Vagina (tissue), 2 donors: ENCODE data around the gene COL28A1. TPM values are rescaled to one million over a fixed set of nuclear protein-coding genes. Genes with fewer than 3 reads are reported as not detected.

Experiments
- DNase-seq, 2 donors: peaks; one replicate each; pipeline ENCODE4 v3.0.0-alpha.2; 2017; ENCODE audit errors: extremely low spot score in 2 of 2
- H3K27ac ChIP-seq: fragments of 200-600 bp; sonication (generic); one replicate; pipeline ENCODE4 v1.5.1; 2019
- H3K27me3 ChIP-seq: fragments of 200-600 bp; sonication (generic); one replicate; pipeline ENCODE4 v1.5.1; 2019
- H3K36me3 ChIP-seq, 2 donors: fragments of 200-600 bp; sonication (generic); one replicate each; pipeline ENCODE4 v1.5.1; 2017 to 2019
- H3K4me1 ChIP-seq: fragments of 200-600 bp; sonication (generic); one replicate; pipeline ENCODE4 v1.5.1; 2019
- H3K4me3 ChIP-seq, 2 donors: fragments of 200-600 bp; sonication (generic); 1 replicate in 1 of 2; 2 replicates in 1 of 2; pipeline ENCODE4 v1.5.1; 2016 to 2019
- H3K9me3 ChIP-seq: fragments of 200-600 bp; sonication (generic); one replicate; pipeline ENCODE4 v1.5.1; 2019
- CTCF ChIP-seq, 3 experiments: fragments of 450-650 bp in 2 of 3; fragments of 200-600 bp in 1 of 3; sonication (generic) in 1 of 3; IDR thresholded peaks; one replicate each; pipeline ENCODE4 v1.5.1; 2017 to 2019; ENCODE audit warnings: antibody characterized with exemption in 3 of 3, mild to moderate bottlenecking in 2 of 3, moderate library complexity in 2 of 3
- POLR2A ChIP-seq, 2 donors: fragments of 450-650 bp; IDR thresholded peaks; one replicate each; pipeline ENCODE4 v1.6.1; 2017; ENCODE audit warnings: antibody characterized with exemption in 2 of 2, mild to moderate bottlenecking in 2 of 2, moderate library complexity in 2 of 2
- POLR2AphosphoS5 ChIP-seq, 2 donors: sonication (generic); formaldehyde crosslinking; IDR thresholded peaks; one replicate each; pipeline ENCODE4 v1.9.0; 2017; ENCODE audit warnings: antibody characterized with exemption in 2 of 2, mild to moderate bottlenecking in 2 of 2, low read depth in 1 of 2; ENCODE audit not compliant: insufficient read depth in 1 of 2
- intact Hi-C: fragments of 100-400 bp; cut with DNase I; formaldehyde crosslinking; loops from one replicate; pipeline ENCODE4 v1.15.1; 2023
- total RNA-seq: library from RNA; depleted of rRNA; stranded (reverse); fragments of >200 nt; gene quantifications from one replicate; pipeline ENCODE4 v1.2.3, GENCODE V29; 2016

The COL28A1 gene
- total RNA-seq, 1 donor from 2014 or later, result 5.4 TPM

GRCh38 chr7:7370076-7370475 lies 165.6 kb downstream of the COL28A1 start:
- no peak for DNase-seq
- no peak overlapping the region for H3K4me3 ChIP-seq
- H3K27me3 ChIP-seq, result no peaks in the 10 kb centered on the region
- TF ChIP-seq POLR2AphosphoS5 (IDR thresholded peaks at IDR 0.05; ENCODE audit: insufficient read depth in 1 of 2, low read depth in 1 of 2) (no peak), POLR2A (IDR thresholded peaks at IDR 0.05) (no peak), CTCF (IDR thresholded peaks at IDR 0.05) (no peak)
- H3K4me1 ChIP-seq, result no peaks in the 10 kb centered on the region
- no peaks in the 10 kb centered on the region for H3K36me3 ChIP-seq
- H3K9me3 ChIP-seq, result no peaks in the 10 kb centered on the region
- no peak overlapping the region for H3K27ac ChIP-seq
- intact Hi-C loops, result no loop called here

- intact Hi-C loops, result no loop called here
- Histone ChIP-seq H3K4me1 (no peaks in the 10 kb centered on the region), H3K9me3 (no peaks in the 10 kb centered on the region), H3K27ac (no peak overlapping the region), H3K4me3 (no peak overlapping the region), H3K36me3 (no peaks in the 10 kb centered on the region), H3K27me3 (no peaks in the 10 kb centered on the region)
- DNase-seq, result no peak
- TF ChIP-seq POLR2AphosphoS5 (IDR thresholded peaks at IDR 0.05; ENCODE audit: insufficient read depth in 1 of 2, low read depth in 1 of 2) (no peak), CTCF (IDR thresholded peaks at IDR 0.05) (no peak), POLR2A (IDR thresholded peaks at IDR 0.05) (no peak)
Measured at GRCh38 chr7:7369134-7369533, 166.5 kb downstream of the COL28A1 start.

GRCh38 chr7:7354674-7355073 lies 181.0 kb downstream of the COL28A1 start:
- H3K9me3 ChIP-seq, result no peaks in the 10 kb centered on the region
- intact Hi-C loops, result no loop called here
- TF ChIP-seq CTCF (IDR thresholded peaks at IDR 0.05), result no peak
- no peak for TF ChIP-seq POLR2A (IDR thresholded peaks at IDR 0.05)
- TF ChIP-seq POLR2AphosphoS5 (IDR thresholded peaks at IDR 0.05; ENCODE audit: insufficient read depth in 1 of 2, low read depth in 1 of 2), result peak in 1 of 2 donors; percentile 52
- no peak for DNase-seq
- no peaks in the 10 kb centered on the region for H3K4me1 ChIP-seq
- no peaks in the 10 kb centered on the region for H3K36me3 ChIP-seq
- no peak overlapping the region for H3K4me3 ChIP-seq
- H3K27me3 ChIP-seq, result no peaks in the 10 kb centered on the region
- H3K27ac ChIP-seq, result no peak overlapping the region

- DNase-seq, result no peak
- H3K4me3 ChIP-seq, result no peak overlapping the region
- H3K4me1 ChIP-seq, result no peaks in the 10 kb centered on the region
- no peaks in the 10 kb centered on the region for H3K36me3 ChIP-seq
- H3K27me3 ChIP-seq, result no peaks in the 10 kb centered on the region
- TF ChIP-seq CTCF (IDR thresholded peaks at IDR 0.05) (no peak), POLR2AphosphoS5 (IDR thresholded peaks at IDR 0.05; ENCODE audit: insufficient read depth in 1 of 2, low read depth in 1 of 2) (no peak), POLR2A (IDR thresholded peaks at IDR 0.05) (no peak)
- no peak overlapping the region for H3K27ac ChIP-seq
- intact Hi-C loops, result no loop called here
- no peaks in the 10 kb centered on the region for H3K9me3 ChIP-seq
Measured at GRCh38 chr7:7352845-7353244, 182.8 kb downstream of the COL28A1 start.

- no peak overlapping the region for H3K27ac ChIP-seq
- intact Hi-C loops, result no loop called here
- H3K36me3 ChIP-seq, result no peaks in the 10 kb centered on the region
- no peaks in the 10 kb centered on the region for H3K4me1 ChIP-seq
- H3K27me3 ChIP-seq, result no peaks in the 10 kb centered on the region
- no peak for DNase-seq
- no peaks in the 10 kb centered on the region for H3K9me3 ChIP-seq
- H3K4me3 ChIP-seq, result no peak overlapping the region
- no peak for TF ChIP-seq POLR2AphosphoS5 (IDR thresholded peaks at IDR 0.05; ENCODE audit: insufficient read depth in 1 of 2, low read depth in 1 of 2)
Measured at GRCh38 chr7:7351832-7352231, 183.8 kb downstream of the COL28A1 start.

GRCh38 chr7:7351156-7351555 lies 184.5 kb downstream of the COL28A1 start:
- no peak for DNase-seq
- H3K27ac ChIP-seq, result no peak overlapping the region
- no peak for TF ChIP-seq POLR2AphosphoS5 (IDR thresholded peaks at IDR 0.05; ENCODE audit: insufficient read depth in 1 of 2, low read depth in 1 of 2)
- TF ChIP-seq CTCF (IDR thresholded peaks at IDR 0.05), result no peak
- no peak for TF ChIP-seq POLR2A (IDR thresholded peaks at IDR 0.05)
- no peaks in the 10 kb centered on the region for H3K9me3 ChIP-seq
- no peak overlapping the region for H3K4me3 ChIP-seq
- H3K27me3 ChIP-seq, result no peaks in the 10 kb centered on the region
- intact Hi-C loops, result no loop called here
- H3K36me3 ChIP-seq, result no peaks in the 10 kb centered on the region
- no peaks in the 10 kb centered on the region for H3K4me1 ChIP-seq
